GM18867 (cell line): ENCODE results near the gene ZCCHC4.

Experiments
- ATAC-seq: cut with Tn5 transposase; IDR thresholded peaks from one replicate; pipeline ENCODE4 v1.9.1; 2021; ENCODE audit warnings: mild to moderate bottlenecking, moderate library complexity; ENCODE audit not compliant: unreplicated experiment

The ZCCHC4 gene, protein sequence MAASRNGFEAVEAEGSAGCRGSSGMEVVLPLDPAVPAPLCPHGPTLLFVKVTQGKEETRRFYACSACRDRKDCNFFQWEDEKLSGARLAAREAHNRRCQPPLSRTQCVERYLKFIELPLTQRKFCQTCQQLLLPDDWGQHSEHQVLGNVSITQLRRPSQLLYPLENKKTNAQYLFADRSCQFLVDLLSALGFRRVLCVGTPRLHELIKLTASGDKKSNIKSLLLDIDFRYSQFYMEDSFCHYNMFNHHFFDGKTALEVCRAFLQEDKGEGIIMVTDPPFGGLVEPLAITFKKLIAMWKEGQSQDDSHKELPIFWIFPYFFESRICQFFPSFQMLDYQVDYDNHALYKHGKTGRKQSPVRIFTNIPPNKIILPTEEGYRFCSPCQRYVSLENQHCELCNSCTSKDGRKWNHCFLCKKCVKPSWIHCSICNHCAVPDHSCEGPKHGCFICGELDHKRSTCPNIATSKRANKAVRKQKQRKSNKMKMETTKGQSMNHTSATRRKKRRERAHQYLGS

DNA sequence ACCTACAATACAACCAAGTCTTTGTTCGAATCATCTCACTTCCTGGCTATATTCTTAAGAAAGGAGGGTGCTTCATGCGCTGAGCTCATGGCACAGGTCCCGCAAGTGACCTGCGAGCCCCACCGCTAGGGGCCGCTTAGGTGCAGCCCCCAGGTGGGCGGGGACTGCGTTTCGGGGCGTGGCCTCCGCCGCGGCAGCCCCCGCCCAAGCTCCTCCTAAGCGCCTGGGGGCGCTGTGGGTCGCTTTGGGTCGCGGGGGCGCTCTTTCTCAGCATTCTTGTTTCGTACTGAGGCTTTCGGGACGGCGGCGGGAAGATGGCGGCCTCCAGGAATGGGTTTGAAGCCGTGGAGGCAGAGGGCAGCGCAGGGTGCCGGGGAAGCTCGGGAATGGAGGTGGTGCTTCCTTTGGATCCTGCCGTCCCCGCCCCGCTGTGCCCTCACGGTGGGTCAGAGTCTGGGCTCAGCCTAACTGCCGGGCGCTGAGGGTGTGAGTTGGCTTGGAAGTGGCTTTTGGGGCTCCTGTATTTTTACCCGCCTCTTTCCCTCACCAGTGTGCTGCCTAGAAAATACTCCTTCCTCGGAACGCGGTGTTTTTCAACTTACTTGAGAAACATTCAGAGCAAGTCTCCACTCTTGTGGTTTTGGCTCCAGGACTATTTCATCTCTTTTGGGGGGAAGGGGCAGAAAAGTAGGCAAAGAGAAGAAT lies at the start of gene ZCCHC4:
Gene ZCCHC4 (plus strand): TSS at position 279 of the 705 bp plus-strand sequence. CDS start 36 bp downstream, at position 315.
- ATAC-seq = peak; percentile 83

DNA sequence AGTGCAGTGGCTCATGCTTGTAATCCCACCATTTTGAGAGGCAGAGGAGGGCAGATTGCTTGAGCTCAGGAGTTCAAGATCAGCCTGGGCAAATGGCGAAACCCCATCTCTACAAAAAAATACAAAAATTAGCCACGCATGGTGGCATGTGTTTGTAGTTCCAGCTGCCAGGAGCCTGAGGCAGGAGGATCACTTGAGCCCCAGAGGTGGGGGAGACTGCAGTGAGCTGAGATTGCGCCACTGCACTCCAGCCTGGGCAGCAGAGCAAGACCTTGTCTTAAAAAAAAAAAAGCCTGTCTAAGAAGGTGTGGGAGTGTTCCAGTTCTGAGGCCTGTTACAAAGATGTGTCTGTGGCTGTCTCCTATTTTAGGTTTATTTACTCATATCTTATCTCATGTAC lies 40.7 kb upstream of the ZCCHC4 start:
- ATAC-seq = no peak

- no peak for ATAC-seq
These were observed 32.4 kb upstream of the ZCCHC4 start for GRCh38 chr4:25280210-25280609.

GRCh38 chr4:25283948-25284347 lies 28.6 kb upstream of the ZCCHC4 start:
- ATAC-seq = no peak

GRCh38 chr4:25284466-25284865 lies 28.1 kb upstream of the ZCCHC4 start:
- ATAC-seq = no peak

- ATAC-seq = no peak
These were observed 22.0 kb upstream of the ZCCHC4 start for GRCh38 chr4:25290490-25291067.

DNA sequence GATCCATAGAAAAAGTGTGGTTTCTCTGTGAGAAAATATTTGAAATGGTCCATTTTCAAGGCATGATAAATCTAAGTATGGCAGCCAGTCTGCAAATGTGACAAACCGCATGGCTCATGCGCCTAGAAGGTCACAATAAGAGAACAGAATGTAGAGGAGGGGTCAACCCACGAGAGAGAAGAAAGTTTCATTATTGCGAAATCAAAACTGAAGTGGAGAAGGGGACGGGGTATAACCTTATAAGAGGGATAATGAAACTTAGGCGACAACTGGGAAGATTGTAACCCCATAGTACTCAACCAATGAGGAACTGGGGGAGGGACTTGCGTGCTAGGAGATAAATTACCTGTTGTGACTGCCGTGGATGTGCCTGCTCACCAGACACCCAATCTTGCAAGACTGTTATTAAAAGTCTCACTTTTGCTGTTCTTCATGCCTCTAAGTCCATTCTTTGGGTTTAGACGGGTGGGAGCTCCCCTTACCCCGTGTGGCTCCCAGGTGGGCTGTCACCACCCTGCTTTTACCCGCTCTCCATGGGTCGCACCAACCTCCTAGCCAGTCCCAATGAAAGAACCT lies 21.3 kb upstream of the ZCCHC4 start:
- no peak for ATAC-seq

DNA sequence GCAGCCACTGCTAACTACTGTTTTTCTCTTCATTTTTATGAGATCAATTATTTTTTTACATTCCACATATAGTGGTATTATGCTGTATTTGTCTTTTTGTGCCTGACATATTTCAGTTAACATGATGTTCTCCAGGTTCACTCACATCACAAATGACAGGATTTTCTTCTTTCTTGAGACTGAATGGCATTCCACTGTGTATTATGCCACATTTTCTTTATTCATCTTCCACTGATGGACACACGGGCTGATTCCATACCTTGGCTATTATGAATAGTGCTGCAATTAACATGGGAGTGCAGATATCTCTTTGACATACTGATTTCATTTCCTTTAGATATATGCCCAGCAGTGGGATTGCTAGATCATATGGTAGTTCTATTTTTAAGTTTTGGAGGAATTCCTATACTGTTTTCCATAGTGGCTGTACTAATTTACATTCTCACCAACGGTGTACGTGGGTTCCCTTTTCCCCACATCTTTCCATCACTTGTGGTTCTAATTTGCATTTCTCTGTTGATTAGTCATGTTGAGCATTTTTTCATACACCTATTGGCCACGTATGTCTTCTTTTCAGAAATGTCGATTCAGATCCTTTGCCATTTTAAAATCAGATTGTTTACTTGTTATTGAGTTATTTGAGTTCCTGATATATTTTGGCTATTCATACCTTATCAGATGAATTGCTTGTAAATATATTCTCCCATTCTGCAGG lies 14.9 kb upstream of the ZCCHC4 start:
- peak; percentile 54 for ATAC-seq

DNA sequence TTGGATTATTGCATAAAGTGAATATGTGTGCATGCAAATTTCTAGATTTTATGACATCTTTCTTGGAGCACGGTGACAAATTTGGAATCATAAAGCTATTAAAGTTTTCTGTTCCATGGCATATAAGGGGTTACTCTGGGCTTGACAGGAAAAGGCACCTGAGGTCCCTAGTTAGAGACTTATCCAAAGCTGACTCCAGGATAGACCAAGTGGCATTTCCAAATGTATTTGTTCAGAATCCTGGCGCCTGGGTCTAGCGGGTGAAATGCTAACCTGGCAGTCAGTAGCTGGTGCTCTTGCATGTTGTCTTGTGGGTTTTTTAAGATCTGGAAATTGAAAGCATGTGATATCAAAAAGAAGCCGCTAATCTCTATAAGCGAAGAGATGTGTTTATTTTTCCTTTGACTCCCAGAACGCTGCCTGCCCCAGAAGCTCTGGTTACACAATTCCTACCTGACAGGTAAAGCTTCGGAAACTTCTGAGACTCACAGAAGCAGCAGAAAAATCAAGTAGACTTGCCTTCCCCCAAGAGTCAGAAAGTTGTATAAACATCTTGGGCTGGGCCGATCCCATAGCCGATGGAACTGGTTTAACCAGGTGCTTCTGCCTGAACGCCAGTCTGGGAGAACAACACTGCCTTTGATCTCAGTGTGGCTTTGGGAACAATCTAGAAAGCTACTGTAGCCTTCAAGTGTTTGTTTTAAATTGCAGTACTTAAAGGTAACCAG lies 12.9 kb upstream of the ZCCHC4 start:
- no peak for ATAC-seq

DNA sequence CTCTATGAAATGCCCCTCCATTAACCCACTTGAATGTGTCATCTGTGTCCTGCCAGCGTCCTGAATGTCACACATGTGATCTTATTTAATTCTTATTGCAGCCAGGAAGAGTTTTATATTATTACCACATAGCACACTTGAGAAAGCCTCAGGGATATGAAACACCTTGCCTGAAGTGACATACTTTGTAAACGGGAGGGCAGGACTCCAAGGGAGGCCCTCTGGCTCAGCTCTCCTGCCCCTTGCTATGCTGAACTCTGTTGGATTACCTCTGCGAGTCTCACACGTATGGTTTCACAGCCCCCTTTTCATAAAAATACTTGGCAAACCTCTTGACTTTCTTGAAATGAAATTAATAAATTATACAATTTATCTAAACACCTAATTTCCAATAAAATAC lies 11.1 kb upstream of the ZCCHC4 start:
- ATAC-seq = no peak

DNA sequence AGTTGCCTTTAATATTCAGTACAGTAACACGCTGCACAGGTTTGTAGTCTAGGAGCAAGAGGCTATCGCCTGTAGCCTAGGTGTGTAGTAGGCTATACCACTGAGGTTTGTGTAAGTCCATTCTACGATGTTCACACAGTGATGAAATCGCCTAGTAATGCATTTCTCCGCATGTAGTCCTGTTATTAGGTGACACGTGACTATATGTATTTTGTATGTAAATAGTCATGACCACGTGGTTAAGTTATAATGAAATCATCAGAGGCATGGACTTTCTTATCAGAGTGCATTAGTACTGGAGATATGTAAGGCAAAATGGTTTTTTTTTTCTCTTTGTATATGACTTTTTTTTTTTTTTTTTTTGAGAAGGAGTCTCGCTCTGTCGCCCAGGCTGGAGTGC lies 9.9 kb upstream of the ZCCHC4 start:
- ATAC-seq = no peak

DNA sequence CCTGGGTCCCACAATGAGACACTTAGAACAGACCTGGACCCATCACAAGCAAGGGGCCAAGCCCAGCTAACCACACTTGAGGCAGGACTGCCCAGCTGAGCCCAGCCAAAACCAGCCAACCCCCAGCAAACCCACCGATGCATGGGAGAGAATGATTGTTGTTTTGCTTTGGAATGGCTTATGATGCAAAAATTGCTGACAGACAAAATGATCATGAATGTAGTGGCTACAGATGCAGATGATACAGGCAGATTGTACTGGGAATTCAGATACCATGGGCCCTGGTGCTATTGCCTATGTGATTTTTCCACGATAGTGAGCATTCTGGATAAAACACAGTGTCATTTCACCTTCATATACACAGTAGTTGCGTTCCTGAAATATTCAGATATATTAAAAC lies 9.0 kb upstream of the ZCCHC4 start:
- no peak for ATAC-seq

- ATAC-seq = no peak
These were observed 6.0 kb upstream of the ZCCHC4 start for GRCh38 chr4:25306518-25307057.

GRCh38 chr4:25307596-25307995 lies 5.0 kb upstream of the ZCCHC4 start:
- ATAC-seq = no peak

- ATAC-seq = no peak
These were observed 4.3 kb upstream of the ZCCHC4 start for GRCh38 chr4:25308306-25308705.

GRCh38 chr4:25308761-25309160 lies 3.8 kb upstream of the ZCCHC4 start:
- ATAC-seq = no peak

- ATAC-seq = peak; percentile 56
These were observed 2.3 kb upstream of the ZCCHC4 start for GRCh38 chr4:25310066-25310802.

DNA sequence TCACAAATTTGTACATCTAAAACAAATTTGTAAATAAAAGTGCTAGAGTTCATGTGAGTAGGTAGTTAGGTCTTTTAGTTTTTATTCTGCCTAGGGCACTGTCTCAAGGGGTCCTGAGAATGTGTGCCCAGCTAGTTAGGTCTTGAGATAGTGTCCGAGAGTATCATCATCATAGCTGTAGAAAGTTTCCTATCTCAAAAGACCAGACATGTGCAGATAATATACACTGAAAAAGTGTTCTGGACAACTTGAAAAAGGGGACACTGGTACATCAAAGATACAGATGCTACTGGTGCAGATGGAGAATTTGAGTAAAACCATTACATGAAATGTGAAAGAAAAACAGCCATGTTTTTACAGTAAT lies 1.8 kb upstream of the ZCCHC4 start:
- peak; percentile 24 for ATAC-seq

GRCh38 chr4:25313201-25313895 lies 774 bp downstream of the ZCCHC4 start:
- ATAC-seq = no peak
